ENCODE data around the gene HOXC9. TPM values are rescaled to one million over a fixed set of nuclear protein-coding genes. Genes with fewer than 3 reads are reported as not detected.

The HOXC9 gene
- total and polyA plus RNA-seq, 11 donors, result not detected

- WGBS, 4 donors, result 8 to 20% (median 13%) methylated on average over 12 of the region's 12 CpGs
- Histone ChIP-seq H3K4me1 (peaks cover 0 to 22% (median 4%) of the 10 kb centered on the region in 12 donors), H3K27me3 (peaks cover 57 to 99% (median 96%) of the 10 kb centered on the region in 9 donors), H3K27ac (no peak overlapping the region), H3K36me3 (no peaks in the 10 kb centered on the region), H3K4me3 (no peak overlapping the region), H3K9me3 (no peaks in the 10 kb centered on the region)
- no peak for DNase-seq
- intact Hi-C loops (cut with DNase I), result no loop called here
- TF ChIP-seq POLR2A (IDR thresholded peaks at IDR 0.05), result no peak
- no peak for TF ChIP-seq CTCF (IDR thresholded peaks at IDR 0.05)
- ATAC-seq, result no peak
Observed at GRCh38 chr12:54051026-54051842, 51.3 kb downstream of the HOXC9 start.

GRCh38 chr12:54051874-54052437 is 52.0 kb downstream of the HOXC9 start:
- no peak for DNase-seq
- peaks cover 0 to 18% (median 4%) of the 10 kb centered on the region in 12 donors for H3K4me1 ChIP-seq
- 7 to 23% (median 13%) methylated on average over 24 of the region's 24 CpGs for WGBS, 4 donors
- ATAC-seq, result no peak
- no peak for TF ChIP-seq POLR2A (IDR thresholded peaks at IDR 0.05)
- TF ChIP-seq CTCF (IDR thresholded peaks at IDR 0.05), result no peak
- intact Hi-C loops (cut with DNase I), result no loop called here
- no peaks in the 10 kb centered on the region for H3K36me3 ChIP-seq
- H3K27ac ChIP-seq, result no peak overlapping the region
- H3K9me3 ChIP-seq, result no peaks in the 10 kb centered on the region
- no peak overlapping the region for H3K4me3 ChIP-seq
- H3K27me3 ChIP-seq, result peaks cover 51 to 99% (median 94%) of the 10 kb centered on the region in 9 donors

- peak overlapping the region in 1 of 12 donors; percentile 24 for H3K27ac ChIP-seq
- no peaks in the 10 kb centered on the region for H3K9me3 ChIP-seq
- H3K36me3 ChIP-seq, result no peaks in the 10 kb centered on the region
- WGBS, 4 donors, result 8 to 23% (median 11%) methylated on average over 9 to 10 of the region's 10 CpGs
- ATAC-seq (peak in 2 of 4 donors; percentile 11 to 24), DNase-seq (no peak)
- H3K27me3 ChIP-seq, result peaks cover 46 to 99% (median 93%) of the 10 kb centered on the region in 9 donors
- H3K4me3 ChIP-seq, result peak overlapping the region in 1 of 12 donors; percentile 55
- TF ChIP-seq POLR2A (IDR thresholded peaks at IDR 0.05) (no peak), CTCF (IDR thresholded peaks at IDR 0.05) (no peak)
- intact Hi-C loops (cut with DNase I), result no loop called here
- peaks cover 0 to 12% (median 1%) of the 10 kb centered on the region in 12 donors for H3K4me1 ChIP-seq
Observed at GRCh38 chr12:54052438-54053002, 52.6 kb downstream of the HOXC9 start.

MicroRNAs encoded within 50 kb of the gene (microRNA counts, 767-probe panel; counts per million panel counts)
- 1,966 to 1,986 counts per million in 2 donors for microRNA hsa-miR-196a-5p
- 71.6 to 758 counts per million in 2 donors for microRNA hsa-miR-615-3p
- microRNA hsa-miR-615-5p, result 0 to 71.6 counts per million in 2 donors

Small RNA genes within 50 kb of the gene (microRNA-seq; reads per million reads assigned to microRNA genes)
- gene MIR196A2, result 0 to 2.1 (median 0.21) reads per million in 4 donors
- 2.4 to 5.0 (median 2.9) reads per million in 4 donors for gene MIR615

Other genes with a start within 250 kb of the HOXC9 start
- 1 to 10 TPM in 7 of 9 donors, under 1 TPM in 1, not detected in 1; 0.68 to 4.4 (median 2.3) TPM for gene CISTR, start 248.2 kb upstream of the HOXC9 start, total RNA-seq
- gene CISTR, start 248.2 kb upstream of the HOXC9 start, polyA plus RNA-seq, result 1 to 10 TPM in 1 of 2 donors, under 1 TPM in 1; 0.24 to 2.5 TPM
- not detected for gene HOXC13, start 61.3 kb upstream of the HOXC9 start, total RNA-seq
- not detected for gene HOXC13, start 61.3 kb upstream of the HOXC9 start, polyA plus RNA-seq
- not detected for gene HOXC12, start 45.3 kb upstream of the HOXC9 start, total RNA-seq
- not detected for gene HOXC12, start 45.3 kb upstream of the HOXC9 start, polyA plus RNA-seq
- gene HOXC11, start 27.0 kb upstream of the HOXC9 start, total RNA-seq, result not detected
- not detected for gene HOXC11, start 27.0 kb upstream of the HOXC9 start, polyA plus RNA-seq
- not detected for gene HOTAIR, start 25.2 kb upstream of the HOXC9 start, total RNA-seq
- gene HOTAIR, start 25.2 kb upstream of the HOXC9 start, polyA plus RNA-seq, result not detected
- gene HOXC10, start 15.0 kb upstream of the HOXC9 start, total RNA-seq, result not detected
- not detected for gene HOXC10, start 15.0 kb upstream of the HOXC9 start, polyA plus RNA-seq
- not detected for gene HOXC8, start 8.8 kb downstream of the HOXC9 start, total RNA-seq
- gene HOXC8, start 8.8 kb downstream of the HOXC9 start, polyA plus RNA-seq, result not detected
- gene HOXC6, start 28.3 kb downstream of the HOXC9 start, total RNA-seq, result under 1 TPM in 1 of 9 donors, not detected in 8; 0.40 TPM
- under 1 TPM; 0.04 to 0.08 TPM for gene HOXC6, start 28.3 kb downstream of the HOXC9 start, polyA plus RNA-seq
- gene HOXC5, start 32.9 kb downstream of the HOXC9 start, total RNA-seq, result not detected
- not detected for gene HOXC5, start 32.9 kb downstream of the HOXC9 start, polyA plus RNA-seq
- gene HOXC4, start 53.7 kb downstream of the HOXC9 start, total RNA-seq, result 1 to 10 TPM in 1 of 9 donors, under 1 TPM in 2, not detected in 6; 0.20 to 1.2 (median 0.29) TPM
- gene HOXC4, start 53.7 kb downstream of the HOXC9 start, polyA plus RNA-seq, result under 1 TPM in 1 of 2 donors, not detected in 1; 0.06 TPM
- 10 to 100 TPM; 10.5 to 18.9 (median 15.7) TPM for gene SMUG1, start 188.8 kb downstream of the HOXC9 start, total RNA-seq
- 10 to 100 TPM; 13.3 to 21.9 TPM for gene SMUG1, start 188.8 kb downstream of the HOXC9 start, polyA plus RNA-seq